ENCODE results near the gene RPL3. TPM values are rescaled to one million over a fixed set of nuclear protein-coding genes. Genes with fewer than 3 reads are reported as not detected.

The RPL3 gene
- 1,699 and 2,252 TPM in 2 replicates for total RNA-seq (2021)
- percentile 99 among the genes with signal in this experiment for Bru-seq, nascent RNA
- percentile 99 among the genes with signal in this experiment for BruChase-seq, experiment 1, labeled RNA remaining after a 2-hour chase
- BruChase-seq, experiment 2, labeled RNA remaining after a 6-hour chase = percentile 99 among the genes with signal in this experiment
- long read RNA-seq, transcript RPL3-210 (2 exons, 616 nt) = minor isoform, 15 of 3,410 reads
- long read RNA-seq, transcript RPL3-202 (9 exons, 1,289 nt) = minor isoform, 117 of 3,410 reads
- long read RNA-seq, transcript RPL3-201 (10 exons, 1,442 nt) = major isoform, 3,074 of 3,410 reads
- long read RNA-seq, partial matches to known transcripts = 127 of 3,410 reads
- long read RNA-seq, other reads (novel, unspliced or antisense) = 77 of 3,410 reads

DNA sequence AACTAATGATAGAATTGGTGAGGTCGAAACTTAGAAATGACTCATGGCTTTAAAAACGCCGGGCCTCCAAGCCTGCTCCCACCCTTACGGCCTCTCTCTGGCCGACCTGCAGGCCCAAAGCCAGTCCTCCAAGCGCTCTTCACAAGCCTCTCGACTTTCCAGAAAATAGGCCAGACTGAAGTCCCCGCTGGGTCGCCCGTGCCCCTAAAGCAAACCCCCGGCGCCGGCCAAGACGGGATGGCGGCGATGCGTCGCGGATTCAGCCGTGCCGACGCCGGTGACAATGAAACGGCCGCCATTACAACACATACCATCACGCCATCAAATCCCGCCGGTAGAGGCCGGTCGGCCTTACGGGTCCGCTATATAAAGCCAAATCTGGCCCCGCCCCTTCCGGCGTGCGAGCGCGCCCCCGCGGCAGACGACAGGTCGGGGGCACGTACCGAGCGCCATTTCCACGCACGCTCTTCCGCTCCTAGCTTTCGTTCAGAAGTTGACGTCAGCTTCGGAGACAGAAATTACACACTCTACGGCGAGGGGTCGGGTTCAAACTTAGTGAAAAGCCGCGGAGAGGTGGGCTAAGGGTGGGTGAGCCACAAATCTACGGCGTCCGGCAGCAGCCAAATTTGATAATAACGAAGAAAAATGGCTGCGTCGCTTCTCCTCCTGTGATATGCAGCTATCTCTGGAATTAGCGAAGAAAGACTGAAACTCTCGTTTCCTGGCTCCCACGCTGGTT lies at the start of gene RPL3:
Gene RPL3 (minus strand): TSS at position 340 of the 739 bp plus-strand sequence. CDS start 26 bp downstream, at position 314.
- peaks cover 50% of the 10 kb centered on the region for H3K79me2 ChIP-seq (ENCODE audit: low read depth)
- H3K9me2 ChIP-seq (ENCODE audit: insufficient read depth) = no peaks in the 10 kb centered on the region
- H3K4me3 ChIP-seq = peak within 1 kb of the TSS; percentile 94
- peaks cover 67% of the 10 kb centered on the region for H3F3A ChIP-seq (ENCODE audit: insufficient read depth, low read depth)
- H3K36me3 ChIP-seq (ENCODE audit: low read depth) = peaks cover 42% of the 10 kb centered on the region
- no peak for TF ChIP-seq EZH2 (IDR thresholded peaks at IDR 0.05; ENCODE audit: low read depth)
- TF ChIP-seq, protein P1, sequence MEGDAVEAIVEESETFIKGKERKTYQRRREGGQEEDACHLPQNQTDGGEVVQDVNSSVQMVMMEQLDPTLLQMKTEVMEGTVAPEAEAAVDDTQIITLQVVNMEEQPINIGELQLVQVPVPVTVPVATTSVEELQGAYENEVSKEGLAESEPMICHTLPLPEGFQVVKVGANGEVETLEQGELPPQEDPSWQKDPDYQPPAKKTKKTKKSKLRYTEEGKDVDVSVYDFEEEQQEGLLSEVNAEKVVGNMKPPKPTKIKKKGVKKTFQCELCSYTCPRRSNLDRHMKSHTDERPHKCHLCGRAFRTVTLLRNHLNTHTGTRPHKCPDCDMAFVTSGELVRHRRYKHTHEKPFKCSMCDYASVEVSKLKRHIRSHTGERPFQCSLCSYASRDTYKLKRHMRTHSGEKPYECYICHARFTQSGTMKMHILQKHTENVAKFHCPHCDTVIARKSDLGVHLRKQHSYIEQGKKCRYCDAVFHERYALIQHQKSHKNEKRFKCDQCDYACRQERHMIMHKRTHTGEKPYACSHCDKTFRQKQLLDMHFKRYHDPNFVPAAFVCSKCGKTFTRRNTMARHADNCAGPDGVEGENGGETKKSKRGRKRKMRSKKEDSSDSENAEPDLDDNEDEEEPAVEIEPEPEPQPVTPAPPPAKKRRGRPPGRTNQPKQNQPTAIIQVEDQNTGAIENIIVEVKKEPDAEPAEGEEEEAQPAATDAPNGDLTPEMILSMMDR (conservative IDR thresholded peaks at IDR 0.05) = no peak; the same call in 1 of the 2 replicates
- H3K4me1 ChIP-seq (replicated peaks; ENCODE audit: insufficient read depth) = peaks cover 24% of the 10 kb centered on the region
- H3K4me2 ChIP-seq = peak within 1 kb of the TSS; percentile 100
- peak within 1 kb of the TSS; percentile 98 for H3K27ac ChIP-seq
- peak within 1 kb of the TSS; percentile 85 for H2AFZ ChIP-seq
- POLR2A ChIA-PET (ENCODE audit: unreplicated experiment) = interaction anchor here (0.6 to 1.3 kb wide), 30 partner anchors 24 to 1364 kb away, joined by 3 to 28 read pairs (median 4); partner anchors contain the start of genes ATF4 and MIEF1
- peak; percentile 94 to 96 for DNase-seq
- H4K20me1 ChIP-seq (ENCODE audit: insufficient read depth) = peaks cover 45% of the 10 kb centered on the region
- intact Hi-C loops (cut with micrococcal nuclease; ENCODE audit: unreplicated experiment) = loop anchor here (1.0 to 5.0 kb wide), 4 partner anchors 80 to 552 kb away; partner anchors contain the start of genes APOBEC3C, CBX7 and TAB1
- no peaks in the 10 kb centered on the region for H3K27me3 ChIP-seq (ENCODE audit: insufficient read depth, low read depth)
- no TSS peak for BruUV-seq (replicated peaks)
- H3K9me3 ChIP-seq (ENCODE audit: insufficient read depth, low read depth) = no peaks in the 10 kb centered on the region
- CTCF ChIA-PET = interaction anchor here (0.6 to 1.3 kb wide), 7 partner anchors 10 to 210 kb away, joined by 3 to 17 read pairs (median 4); partner anchors contain the start of gene TAB1

DNA sequence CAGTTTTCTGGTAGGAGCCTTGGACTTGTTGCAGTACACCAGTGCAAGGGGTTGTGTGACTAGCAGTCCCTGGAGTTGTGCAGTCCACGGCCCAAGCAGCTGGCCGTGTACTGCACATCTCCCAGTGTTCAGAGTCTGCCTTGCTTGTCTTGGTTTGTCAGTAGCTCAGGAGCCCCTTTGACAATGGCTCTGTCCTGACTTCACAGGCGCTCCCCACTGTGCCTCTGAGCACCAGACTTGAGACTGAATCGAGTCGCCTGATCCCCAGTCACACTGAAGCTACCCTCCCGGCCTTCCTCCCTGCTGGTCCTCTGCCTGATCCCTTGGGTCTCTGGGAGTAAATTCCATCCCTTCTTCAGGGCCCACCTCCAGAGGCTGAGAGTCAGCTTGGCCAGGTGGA lies 49.8 kb upstream of the RPL3 start:
- no peaks in the 10 kb centered on the region for H3K4me1 ChIP-seq (replicated peaks; ENCODE audit: insufficient read depth)
- H3K27ac ChIP-seq = no peak overlapping the region
- H3F3A ChIP-seq (ENCODE audit: insufficient read depth, low read depth) = no peaks in the 10 kb centered on the region
- POLR2A ChIA-PET (ENCODE audit: unreplicated experiment) = interaction anchor here (0.6 kb wide), 1 partner anchor 743 kb away, joined by 6 read pairs; no protein-coding TSS in a partner anchor
- no peak overlapping the region for H3K4me2 ChIP-seq
- no TSS peak for BruUV-seq (replicated peaks)
- no peaks in the 10 kb centered on the region for H4K20me1 ChIP-seq (ENCODE audit: insufficient read depth)
- H3K79me2 ChIP-seq (ENCODE audit: low read depth) = no peaks in the 10 kb centered on the region
- H3K27me3 ChIP-seq (ENCODE audit: insufficient read depth, low read depth) = no peaks in the 10 kb centered on the region
- DNase-seq = no peak
- no peaks in the 10 kb centered on the region; the same call in 1 of the 2 replicates for H3K9me3 ChIP-seq (ENCODE audit: insufficient read depth, low read depth)
- H3K9me2 ChIP-seq (ENCODE audit: insufficient read depth) = no peaks in the 10 kb centered on the region
- no peak overlapping the region for H2AFZ ChIP-seq
- CTCF ChIA-PET = interaction anchor here (0.5 kb wide), 1 partner anchor 210 kb away, joined by 4 read pairs; no protein-coding TSS in a partner anchor
- H3K4me3 ChIP-seq = no peak overlapping the region
- no peaks in the 10 kb centered on the region for H3K36me3 ChIP-seq (ENCODE audit: low read depth)
- TF ChIP-seq EZH2 (IDR thresholded peaks at IDR 0.05; ENCODE audit: low read depth) = no peak
- TF ChIP-seq, protein P1 (conservative IDR thresholded peaks at IDR 0.05) = no peak
- intact Hi-C loops (cut with micrococcal nuclease; ENCODE audit: unreplicated experiment) = no loop called here

DNA sequence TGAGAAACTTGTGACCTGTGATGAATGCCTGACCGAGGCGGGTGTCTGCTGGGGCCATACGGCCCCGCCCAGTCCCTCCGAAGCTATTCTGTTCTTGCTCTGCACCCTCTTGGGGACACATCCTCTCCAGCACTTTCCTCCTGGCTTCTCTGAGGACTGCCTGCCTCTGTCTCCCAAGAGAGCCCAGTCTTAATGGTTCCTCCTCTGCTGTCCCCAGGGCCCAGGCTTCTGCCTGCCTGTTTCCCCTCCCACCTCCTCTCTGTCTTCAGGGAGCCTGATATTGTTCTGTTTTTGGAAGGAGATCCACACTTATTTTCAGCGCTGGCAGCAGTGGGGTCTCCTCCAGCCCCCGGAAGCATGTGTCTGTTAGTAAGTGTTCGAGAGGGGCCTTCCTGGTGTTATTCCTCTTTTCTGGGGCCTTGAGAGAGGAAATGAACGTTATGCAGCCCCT lies 49.1 kb upstream of the RPL3 start:
- H3K4me1 ChIP-seq (replicated peaks; ENCODE audit: insufficient read depth) = no peaks in the 10 kb centered on the region
- no peak for TF ChIP-seq EZH2 (IDR thresholded peaks at IDR 0.05; ENCODE audit: low read depth)
- TF ChIP-seq, protein P1 (conservative IDR thresholded peaks at IDR 0.05) = no peak
- H3F3A ChIP-seq (ENCODE audit: insufficient read depth, low read depth) = no peaks in the 10 kb centered on the region
- no peak for DNase-seq
- H3K9me3 ChIP-seq (ENCODE audit: insufficient read depth, low read depth) = no peaks in the 10 kb centered on the region; the same call in 1 of the 2 replicates
- no TSS peak for BruUV-seq (replicated peaks)
- no peaks in the 10 kb centered on the region for H3K79me2 ChIP-seq (ENCODE audit: low read depth)
- H3K27ac ChIP-seq = no peak overlapping the region
- H3K27me3 ChIP-seq (ENCODE audit: insufficient read depth, low read depth) = no peaks in the 10 kb centered on the region
- no peak overlapping the region for H3K4me3 ChIP-seq
- ChIA-PET POLR2A (ENCODE audit: unreplicated experiment) (no interaction called here), CTCF (interaction anchor here (0.5 kb wide), 1 partner anchor 209 kb away, joined by 4 read pairs; no protein-coding TSS in a partner anchor)
- no peaks in the 10 kb centered on the region for H4K20me1 ChIP-seq (ENCODE audit: insufficient read depth)
- H3K36me3 ChIP-seq (ENCODE audit: low read depth) = no peaks in the 10 kb centered on the region
- H2AFZ ChIP-seq = no peak overlapping the region
- H3K9me2 ChIP-seq (ENCODE audit: insufficient read depth) = no peaks in the 10 kb centered on the region
- no peak overlapping the region for H3K4me2 ChIP-seq
- intact Hi-C loops (cut with micrococcal nuclease; ENCODE audit: unreplicated experiment) = no loop called here
